NCI-H128 (cell line): ENCODE data around the gene IGSF1.
"Not testable (repeated sequence)": the region's sequence is repeated elsewhere in the genome, so short reads cannot be mapped to it uniquely, and the experiment has no call there.

Source experiments
- DNase-seq: peaks from one replicate; lab custom pipeline; 2025; ENCODE audit not compliant: unreplicated experiment; lab: John Stamatoyannopoulos, UW

The IGSF1 gene

GRCh38 chrX:131273011-131273410 lies 16.1 kb downstream of the IGSF1 start:
- DNase-seq: no peak

GRCh38 chrX:131271826-131272225 lies 17.3 kb downstream of the IGSF1 start:
- DNase-seq: no peak

DNA sequence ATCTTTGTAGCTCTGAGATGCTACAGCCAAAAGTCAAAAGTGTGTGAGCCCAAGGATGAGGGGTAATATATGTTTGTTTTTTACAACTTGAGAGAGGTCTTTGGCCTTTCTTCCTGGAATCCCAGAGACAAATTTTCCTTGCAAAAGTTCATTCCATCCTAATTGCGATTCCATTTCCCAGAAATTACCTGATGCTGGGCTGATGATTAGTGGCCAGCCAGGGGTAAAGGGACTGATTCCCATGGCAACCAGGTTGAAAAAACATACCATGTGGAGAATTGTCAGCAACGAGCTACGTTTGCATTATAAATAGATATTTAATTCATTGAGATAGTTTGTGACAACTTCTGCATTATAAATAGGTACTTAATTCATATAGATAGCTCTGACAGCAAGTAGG lies 17.8 kb downstream of the IGSF1 start:
- no peak for DNase-seq

- no peak for DNase-seq
These were observed 19.0 kb downstream of the IGSF1 start for GRCh38 chrX:131270080-131270479.

DNA sequence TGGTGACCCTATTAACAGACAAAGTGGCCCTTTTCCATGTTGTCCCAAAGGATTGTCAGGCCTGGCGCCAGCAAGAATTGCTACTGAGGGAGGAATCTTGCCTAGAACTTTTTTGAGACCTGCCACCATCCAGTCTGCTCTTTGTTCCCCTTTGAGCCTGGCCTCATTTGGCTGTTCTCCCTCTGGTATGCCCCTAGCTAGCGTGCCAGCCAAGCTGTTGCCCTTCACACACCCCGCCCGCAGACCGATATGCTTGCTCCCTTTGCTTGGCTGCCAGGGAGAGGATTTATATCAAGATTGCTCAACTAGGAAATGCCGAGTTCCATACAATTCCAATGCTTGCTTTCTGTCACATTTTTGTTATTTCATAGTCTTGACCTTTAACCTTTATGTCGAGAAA lies 24.4 kb downstream of the IGSF1 start:
- DNase-seq: no peak

DNA sequence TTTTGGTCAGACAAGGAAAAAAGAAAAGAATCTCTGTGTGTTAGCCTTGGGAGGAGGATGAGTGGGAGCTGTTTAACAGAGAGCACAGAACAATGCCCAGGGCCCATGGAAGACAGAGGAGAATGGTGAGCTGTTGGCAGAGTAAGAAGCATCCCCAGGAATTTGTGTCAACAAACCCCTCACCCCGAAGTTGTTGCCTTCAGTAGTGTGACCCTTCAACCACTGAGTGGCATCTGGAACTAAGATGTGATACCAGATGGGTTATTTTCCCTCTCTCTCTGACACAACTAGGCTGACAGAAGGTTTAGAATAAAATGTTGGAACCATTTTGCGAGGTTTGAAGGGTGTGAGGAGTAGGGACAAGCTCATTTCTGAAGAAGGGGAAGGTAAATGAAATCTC lies 25.1 kb downstream of the IGSF1 start:
- no peak for DNase-seq

DNA sequence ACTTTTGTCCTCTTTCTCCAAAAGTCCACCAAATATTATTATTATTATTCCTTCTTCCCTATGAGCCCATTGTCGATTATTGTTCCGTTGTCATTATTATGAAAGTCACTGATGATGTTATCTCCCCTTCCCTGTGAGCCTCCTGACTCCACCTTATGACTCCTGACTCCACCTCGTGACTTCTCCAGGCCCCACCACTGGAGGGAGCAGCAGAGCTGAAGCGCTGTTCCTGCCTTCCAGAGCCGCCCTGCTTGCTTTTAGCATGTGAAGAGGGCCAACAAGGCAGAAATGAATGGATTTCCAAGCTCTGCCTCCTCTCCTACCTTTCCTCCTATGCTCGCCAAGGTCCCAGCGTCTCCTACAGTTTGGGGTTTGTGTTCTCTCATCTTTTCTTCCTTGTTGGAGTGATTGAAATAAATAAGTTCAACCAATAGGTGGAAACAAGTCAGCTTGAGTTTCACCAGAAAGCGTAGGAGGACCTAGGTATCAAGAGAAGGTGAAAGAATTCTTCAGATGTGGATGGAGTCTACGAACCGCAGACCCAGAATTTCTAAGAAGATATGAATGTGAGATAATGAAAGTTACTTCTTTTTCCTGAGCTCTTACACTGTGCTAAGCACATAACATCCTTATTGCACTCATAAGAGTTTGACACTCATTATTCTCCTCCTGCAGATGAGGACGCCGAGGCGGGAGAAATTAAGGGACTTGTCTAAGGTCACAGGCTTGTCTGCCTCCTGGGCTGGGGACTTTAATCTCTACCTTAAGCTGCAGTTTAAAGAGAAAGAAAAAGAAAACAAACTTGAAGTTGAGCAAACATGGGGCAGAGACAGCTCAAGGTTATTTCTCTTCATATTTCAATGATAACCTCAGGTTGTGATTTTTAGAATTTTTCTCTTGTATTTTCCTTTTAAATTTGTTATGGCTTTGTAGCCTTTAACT lies 26.1 kb downstream of the IGSF1 start:
- no peak for DNase-seq

- DNase-seq: no peak
These were observed 26.9 kb downstream of the IGSF1 start for GRCh38 chrX:131262200-131262599.

- DNase-seq: no peak
These were observed 31.7 kb downstream of the IGSF1 start for GRCh38 chrX:131257367-131257766.

GRCh38 chrX:131250984-131251738 lies 37.9 kb downstream of the IGSF1 start:
- DNase-seq: not testable (repeated sequence)

DNA sequence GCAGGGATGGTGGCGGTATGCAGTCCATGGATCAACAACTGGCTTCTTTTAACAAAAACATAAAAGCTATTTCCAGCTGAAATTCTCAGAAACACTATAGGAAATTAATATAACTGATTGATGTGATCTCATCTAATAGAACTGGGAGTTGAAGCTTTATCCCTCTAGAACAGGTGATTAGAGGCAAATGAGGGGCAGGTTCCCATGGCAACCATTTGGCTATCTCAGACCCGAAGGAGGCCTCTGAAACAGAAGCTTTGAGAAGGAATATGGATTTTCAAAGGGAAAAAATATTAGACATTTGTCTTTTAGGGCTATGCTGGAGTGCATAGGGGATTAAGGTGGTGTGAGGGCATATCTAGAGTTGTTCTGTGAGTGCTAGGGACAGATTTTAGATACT lies 50.0 kb downstream of the IGSF1 start:
- no peak for DNase-seq

DNA sequence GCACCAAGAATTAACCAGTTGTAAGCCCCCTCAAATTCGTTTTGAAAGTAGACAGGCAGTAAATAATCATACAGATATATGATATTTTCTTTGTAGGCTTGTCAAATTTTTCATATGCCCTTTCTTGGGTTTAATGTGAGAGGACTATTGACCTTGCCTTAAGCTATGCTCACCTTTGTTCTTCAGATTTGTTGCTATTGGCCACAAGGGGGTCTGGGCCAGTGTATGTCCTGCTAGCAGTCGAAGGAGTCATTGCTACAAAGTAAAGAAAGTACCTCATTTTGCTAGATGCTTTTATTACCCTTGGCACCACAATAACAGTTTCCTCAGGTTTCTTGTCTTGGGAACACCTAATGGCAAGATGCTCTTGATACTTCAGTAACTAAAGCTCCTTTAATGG lies 51.7 kb downstream of the IGSF1 start:
- DNase-seq: no peak

GRCh38 chrX:131235768-131236545 lies 53.1 kb downstream of the IGSF1 start:
- no peak for DNase-seq

DNA sequence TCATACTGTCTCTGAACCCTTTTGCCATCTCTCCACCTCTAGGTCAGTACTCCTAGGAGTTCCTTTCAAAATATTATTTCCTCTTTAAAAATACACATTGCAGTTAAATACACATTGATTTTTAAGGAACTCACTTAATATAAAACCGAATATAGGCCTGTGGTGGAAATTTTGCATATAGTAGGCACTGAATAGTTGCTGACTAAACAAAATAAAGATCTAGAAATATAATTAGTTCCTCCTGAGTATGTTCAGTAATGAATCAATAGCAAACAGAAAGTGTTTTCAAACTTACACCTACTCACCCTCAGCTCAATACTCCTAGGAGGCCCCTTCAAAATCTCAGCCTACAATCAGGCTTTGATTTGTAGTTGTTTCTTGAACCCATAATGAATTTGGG lies 61.5 kb downstream of the IGSF1 start:
- DNase-seq: no peak

DNA sequence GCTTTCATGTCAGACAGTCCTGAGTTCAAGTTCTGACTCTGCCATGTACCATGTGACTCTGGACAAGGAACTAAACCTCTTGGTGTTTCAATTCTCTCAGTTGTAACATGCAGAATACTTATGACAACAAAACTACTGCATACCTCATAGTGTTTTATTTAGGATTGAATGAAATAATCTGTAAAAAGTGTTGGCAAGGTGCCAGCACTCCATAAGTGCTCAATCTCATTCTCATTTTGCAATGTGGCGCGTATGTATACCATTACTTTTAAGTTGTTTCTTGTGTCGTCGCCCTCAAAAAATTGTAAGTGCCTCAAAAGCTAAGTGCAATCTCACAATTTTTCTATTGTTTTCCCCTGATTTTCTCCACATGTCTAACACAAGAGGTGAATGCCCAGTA lies 62.5 kb downstream of the IGSF1 start:
- DNase-seq: no peak

GRCh38 chrX:131225078-131225477 lies 64.0 kb downstream of the IGSF1 start:
- no peak for DNase-seq
